Fibroblast of the conjunctiva (primary cell): ENCODE measurements around the gene DTNA.
"Not testable (repeated sequence)": the region's sequence is repeated elsewhere in the genome, so short reads cannot be mapped to it uniquely, and the experiment has no call there.

Source experiments
- DNase-seq: peaks from one replicate; pipeline ENCODE4 v3.0.0-alpha.2; 2010; ENCODE audit warnings: low read depth

DTNA gene

GRCh38 chr18:34725737-34726136, 15.6 kb downstream of the DTNA start:
- DNase-seq, result not testable (repeated sequence)

- DNase-seq, result no peak
Measured at GRCh38 chr18:34726286-34727004, 16.3 kb downstream of the DTNA start.

DNA sequence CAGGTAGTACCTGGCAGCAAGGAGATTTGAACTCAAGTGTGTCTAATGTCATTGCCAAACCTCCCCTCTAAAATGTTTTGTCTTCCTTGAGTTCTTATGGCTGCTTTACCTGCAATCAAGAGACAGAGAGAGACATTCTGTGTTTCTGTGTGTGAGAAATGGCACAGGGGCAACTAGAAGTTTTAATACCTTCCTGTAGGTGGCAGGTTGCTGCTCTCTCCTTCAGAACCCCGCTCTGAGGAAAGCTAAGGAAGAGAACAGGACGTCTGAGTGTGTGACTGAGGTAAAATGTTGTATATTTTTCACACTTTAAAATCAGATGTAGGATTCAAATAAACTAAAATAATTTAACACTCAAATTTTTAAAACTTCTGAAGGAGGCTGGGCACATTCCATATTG, 19.2 kb downstream of the DTNA start:
- no peak for DNase-seq

DNA sequence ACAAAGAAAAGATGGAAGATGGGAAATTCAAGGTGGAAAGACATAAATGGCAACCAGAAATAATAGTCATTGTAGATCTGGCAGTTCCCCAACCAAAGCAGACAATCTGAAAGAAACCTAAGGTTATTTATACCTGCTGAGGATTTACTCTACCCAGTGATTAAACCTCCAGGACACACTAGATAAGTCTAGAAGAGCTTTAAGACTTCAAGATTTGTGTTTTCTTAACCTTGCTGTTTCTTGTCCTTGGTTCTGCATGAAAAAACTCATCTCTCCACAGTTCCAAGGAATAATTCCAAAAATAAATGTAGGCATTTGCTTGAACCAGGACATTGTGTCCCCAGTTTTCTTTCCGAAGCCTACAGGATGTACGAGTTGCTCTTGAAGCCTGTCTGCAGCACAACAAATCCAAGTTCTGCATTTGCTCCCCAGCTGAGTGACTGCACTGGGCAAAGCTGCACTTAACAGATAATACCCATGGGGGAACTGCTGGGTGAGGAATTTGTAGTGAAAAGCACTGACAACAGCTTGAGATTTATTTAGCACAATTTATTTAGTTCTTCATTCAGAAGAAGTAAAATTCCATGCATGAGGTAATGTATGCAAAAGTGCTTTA, 19.8 kb downstream of the DTNA start:
- no peak for DNase-seq

- no peak for DNase-seq
Measured at GRCh38 chr18:34730774-34731173, 20.7 kb downstream of the DTNA start.

DNA sequence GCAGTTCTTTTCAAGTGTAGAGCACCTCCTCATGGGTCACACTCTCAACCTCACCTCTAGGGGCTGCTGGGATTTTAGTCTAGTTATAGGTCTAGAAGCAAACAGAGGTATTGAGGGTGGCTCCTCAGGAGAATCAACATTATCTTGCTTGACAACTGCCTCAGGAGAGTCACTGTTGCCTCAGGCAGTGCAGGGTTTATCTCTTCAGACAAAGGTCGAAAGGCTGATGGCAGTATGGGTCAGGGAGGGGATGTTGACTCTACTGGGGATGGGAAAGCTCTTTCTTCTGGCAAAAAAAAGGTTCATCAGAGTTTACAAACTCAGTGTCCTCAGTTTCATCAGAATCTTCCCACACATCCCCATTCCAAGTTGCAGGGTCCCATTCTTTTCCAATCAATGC, 24.0 kb downstream of the DTNA start:
- no peak for DNase-seq

DNA sequence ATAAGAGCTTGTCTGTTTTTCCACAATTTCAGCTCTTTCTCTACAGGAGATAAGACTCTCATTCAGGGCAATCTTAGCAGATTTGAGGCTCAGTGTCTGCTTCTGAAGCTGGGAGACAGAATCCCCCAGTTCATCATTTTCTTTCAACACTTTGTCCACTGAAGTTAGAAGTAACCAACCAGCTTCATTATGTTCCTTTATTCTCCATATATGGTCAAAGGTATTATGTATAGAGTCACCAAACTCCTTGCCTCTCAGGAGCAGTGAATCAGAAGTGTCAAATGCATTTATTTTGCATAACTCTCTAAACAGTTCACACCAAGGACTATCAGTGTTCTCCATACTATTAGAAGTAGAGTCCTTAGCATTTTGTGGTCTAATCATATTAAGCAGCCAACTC, 24.4 kb downstream of the DTNA start:
- DNase-seq, result not testable (repeated sequence)

GRCh38 chr18:34738175-34738894, 28.2 kb downstream of the DTNA start:
- no peak for DNase-seq

DNA sequence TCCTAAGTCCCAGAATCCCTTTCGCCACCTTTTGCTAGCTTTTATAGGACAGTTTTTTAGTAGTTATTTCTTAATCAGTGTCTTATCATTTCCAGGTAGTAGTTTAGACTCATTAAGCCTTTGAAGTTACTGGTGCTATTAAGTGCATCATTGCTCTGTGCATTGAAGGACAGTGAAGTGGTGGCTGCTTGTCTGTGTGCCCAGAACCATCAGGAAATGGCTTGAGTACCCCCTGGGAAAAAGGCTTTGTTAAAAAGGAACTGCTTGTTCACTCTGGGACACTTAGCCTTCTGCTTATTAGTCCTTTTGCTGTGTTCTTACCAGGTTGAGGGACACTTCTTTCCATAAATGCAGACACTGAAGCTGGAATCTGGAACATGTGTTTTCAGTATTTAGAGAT, 30.0 kb downstream of the DTNA start:
- no peak for DNase-seq

- no peak for DNase-seq
Measured at GRCh38 chr18:34740724-34741123, 30.6 kb downstream of the DTNA start.

DNA sequence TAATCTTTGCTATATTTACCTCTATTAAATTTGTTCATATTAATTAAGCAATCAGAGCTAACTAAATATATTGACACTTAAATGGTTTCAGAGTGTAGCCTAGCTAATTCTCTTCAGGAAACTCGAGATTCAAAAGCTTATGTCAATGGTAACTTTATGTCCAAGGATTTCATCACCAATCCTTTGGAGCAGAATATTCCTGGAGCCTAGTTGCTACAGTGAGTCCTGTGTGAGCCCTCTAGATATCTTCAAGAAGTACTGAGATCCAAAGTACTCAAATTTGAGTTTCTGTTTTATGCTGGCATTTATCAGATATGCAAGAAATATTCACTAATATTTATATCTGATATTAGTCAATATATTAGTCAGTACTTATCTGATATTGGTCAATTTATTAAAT, 31.3 kb downstream of the DTNA start:
- no peak for DNase-seq

DNA sequence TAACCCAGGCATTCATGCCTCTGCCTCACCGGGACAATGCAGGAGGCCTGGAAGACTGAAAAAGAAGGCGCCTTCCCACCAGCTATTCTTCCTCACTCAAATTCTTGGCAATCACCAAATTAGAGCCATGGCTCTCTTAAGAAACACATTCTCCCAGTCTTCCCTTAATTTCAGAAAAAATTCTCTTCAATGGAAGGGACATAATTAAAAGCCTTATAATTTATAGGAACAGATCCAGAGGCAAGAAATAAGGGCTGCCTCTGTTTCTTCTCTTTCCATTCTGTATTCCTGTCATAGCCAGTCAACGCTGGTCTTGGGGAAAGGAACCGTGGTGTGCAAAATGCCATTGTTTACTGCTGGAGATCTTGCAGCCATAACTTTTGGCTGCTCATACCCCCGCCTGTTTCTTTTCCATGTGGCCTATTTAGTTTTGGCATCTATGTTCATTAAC, 32.8 kb downstream of the DTNA start:
- DNase-seq, result no peak

DNA sequence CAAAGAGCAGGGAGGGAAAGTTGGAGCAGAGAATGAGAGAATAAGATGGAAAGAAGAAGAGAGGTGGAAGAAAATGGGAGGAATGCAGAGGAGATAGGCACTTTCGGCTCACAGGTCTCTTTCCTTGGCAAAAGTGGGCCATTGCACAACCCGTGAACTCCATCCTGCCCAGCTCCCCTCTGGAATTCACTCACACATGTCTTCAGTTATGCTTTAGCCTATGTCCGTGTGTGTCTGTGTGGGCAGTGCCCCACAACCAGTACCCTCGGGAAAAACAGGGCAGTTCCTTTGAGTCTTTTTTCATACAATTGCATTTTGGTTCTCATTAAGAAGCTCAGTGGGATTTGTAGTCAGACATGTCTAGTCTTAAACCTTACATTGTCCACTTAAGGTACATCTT, 34.5 kb downstream of the DTNA start:
- DNase-seq, result peak; percentile 54

- no peak for DNase-seq
Measured at GRCh38 chr18:34746614-34747013, 36.5 kb downstream of the DTNA start.

DNA sequence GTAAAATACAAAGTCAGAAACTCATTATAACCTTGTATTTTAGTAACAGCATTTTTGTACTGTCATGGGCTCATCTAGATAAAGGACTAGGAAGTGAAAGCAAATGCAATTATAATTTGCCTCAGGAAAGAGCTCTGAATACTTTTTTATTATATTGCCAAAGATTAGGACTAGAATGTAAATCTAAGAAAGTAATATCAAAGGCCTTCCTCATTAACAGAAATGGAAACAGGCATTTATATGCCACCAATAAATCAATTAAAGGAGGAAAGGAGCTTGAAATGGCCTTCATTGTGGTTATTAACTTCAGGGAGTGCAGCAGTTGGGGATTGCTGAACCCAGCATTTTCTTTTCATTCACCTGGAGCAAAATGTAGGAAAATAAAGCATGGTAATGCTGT, 39.6 kb downstream of the DTNA start:
- no peak for DNase-seq

GRCh38 chr18:34752056-34752455, 42.0 kb downstream of the DTNA start:
- DNase-seq, result no peak

GRCh38 chr18:34754300-34754699, 44.2 kb downstream of the DTNA start:
- no peak for DNase-seq

DNA sequence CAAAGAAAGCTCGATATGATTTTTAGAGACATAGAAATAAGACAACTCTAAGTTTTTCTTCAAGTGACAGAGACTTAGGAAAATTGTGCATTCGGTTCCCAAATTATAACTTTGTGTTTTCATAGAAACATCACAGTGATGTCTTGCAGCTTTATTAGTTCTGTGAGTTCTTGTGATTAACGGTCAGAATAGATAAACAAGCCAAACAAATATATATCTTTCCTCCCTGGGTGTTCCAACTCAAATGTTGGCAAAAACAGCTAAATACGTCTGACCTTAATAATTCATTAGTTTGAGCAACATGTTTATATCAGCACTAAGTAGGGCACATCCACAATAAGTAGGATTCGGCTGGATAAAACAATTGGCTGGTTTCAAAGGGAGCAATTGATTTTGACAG, 47.6 kb downstream of the DTNA start:
- no peak for DNase-seq

DNA sequence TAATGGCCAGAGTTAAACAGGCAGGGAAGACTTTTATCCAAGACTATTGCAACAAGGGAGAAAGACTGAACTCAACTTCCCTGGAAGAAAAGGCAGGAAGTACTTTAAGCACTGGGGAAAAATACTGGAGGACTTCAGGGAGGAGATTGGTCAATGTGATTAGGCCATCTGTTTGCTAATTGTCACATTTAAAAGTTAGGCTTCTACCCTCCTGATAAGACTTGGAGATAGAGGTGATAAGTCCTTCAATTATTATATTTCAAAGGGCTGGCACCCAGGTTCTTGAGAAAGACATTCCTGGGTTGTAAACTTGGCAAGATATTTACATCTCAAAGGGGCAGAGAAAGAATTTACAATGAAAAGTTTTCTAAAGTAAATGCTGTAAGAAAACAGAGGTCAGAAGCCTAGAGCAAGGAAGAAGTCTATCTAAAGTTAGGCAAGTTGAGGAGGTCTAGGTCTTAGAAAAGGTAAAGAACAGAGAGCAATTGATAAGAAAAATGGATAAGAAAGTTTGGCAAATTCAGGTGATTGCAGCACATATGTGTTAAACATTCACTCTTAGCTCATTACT, 48.4 kb downstream of the DTNA start:
- DNase-seq, result no peak

- DNase-seq, result no peak
Measured at GRCh38 chr18:34760444-34760843, 50.3 kb downstream of the DTNA start.

DNA sequence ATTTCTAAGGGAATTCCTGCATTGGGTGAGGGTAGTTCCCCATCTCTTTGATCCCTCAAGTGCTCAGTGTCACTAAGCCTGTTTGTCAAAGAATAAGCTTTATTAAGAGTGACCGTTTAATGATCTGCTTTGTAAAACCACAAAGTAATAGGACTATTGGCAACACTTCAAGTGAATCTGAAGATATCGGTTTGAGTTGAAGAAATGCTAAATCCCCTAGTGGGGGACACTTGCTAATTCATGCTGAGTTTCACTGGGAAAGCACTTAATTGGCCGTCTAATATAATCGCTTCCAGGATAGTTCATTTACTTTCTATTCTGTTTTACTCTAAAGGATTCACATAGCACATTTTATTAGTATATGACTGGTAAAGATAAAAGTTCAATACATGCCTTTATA, 54.4 kb downstream of the DTNA start:
- no peak for DNase-seq

DNA sequence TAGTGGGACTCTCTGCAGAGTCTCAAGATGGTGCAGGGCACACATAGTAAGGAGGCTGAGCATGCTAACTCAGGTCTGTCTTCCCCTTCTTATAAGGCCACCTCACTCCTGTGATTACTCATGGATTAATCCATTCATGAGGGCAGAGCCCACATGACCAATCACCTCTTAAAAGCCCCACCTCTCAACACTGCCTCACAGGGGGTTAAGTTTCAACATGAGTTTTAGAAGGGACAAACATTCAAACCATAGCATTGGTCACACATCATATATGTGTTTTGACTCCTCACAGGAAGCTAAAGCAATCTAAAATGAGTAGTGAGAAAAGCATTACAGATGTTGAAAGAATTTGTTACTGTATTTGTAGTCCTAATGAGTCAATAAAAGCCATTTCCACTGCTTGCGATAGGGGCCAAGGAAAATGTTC, 57.5 kb downstream of the DTNA start:
- peak; percentile 55 for DNase-seq

DNA sequence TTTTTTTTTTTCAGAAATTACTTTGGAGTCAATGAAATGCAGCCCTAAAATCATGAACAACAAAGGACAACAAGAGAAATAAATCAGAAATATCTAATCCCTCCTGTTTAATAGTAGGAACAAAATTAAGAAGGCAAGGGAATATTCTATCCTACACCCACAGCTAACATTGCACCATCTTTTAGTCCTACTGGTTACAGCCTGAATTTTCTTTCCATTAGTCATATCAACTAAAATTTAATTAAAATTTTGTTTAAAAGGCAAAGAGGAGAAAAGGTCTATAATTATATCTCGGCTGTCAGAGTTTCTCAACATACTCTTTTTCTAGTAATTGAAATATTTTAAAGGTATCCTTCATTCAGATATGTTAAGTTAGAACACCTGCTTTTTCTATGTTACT, 61.9 kb downstream of the DTNA start:
- DNase-seq, result no peak
